ENCODE measurements around the gene FARP1. TPM values are rescaled to one million over a fixed set of nuclear protein-coding genes. Genes with fewer than 3 reads are reported as not detected.

The FARP1 gene
- total and polyA plus RNA-seq, 8 donors: 11.6 to 319 (median 70.3) TPM

DNA sequence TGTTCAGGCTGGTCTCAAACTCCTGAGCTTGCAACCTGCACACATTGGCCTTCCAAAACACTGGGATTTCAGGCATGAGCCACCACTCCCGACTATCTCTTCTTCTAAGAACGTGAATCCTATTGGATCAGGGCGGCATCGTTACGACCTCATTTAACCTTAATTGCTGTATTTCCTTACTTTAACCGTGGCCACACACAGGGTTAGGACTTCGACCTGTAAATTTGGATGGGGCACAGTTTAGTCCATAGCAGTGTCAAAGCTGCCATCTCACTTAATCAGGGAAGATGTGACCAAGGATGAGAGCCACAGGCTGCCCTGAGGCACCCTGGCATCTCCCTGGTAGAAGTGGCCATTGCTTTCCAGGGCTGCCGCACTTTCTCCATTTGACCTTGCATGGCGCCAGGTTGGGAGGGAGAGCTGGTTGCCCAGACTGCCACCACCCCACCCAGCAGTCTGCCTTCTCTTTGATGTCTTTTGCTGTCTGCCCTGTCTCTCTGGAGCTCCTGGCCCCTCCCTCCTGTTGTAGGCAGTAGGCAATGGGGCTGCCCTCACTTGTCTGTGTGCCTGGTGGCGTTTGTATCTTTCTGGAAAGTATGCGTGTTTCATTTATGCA is 175.5 kb downstream of the FARP1 start:
- Histone ChIP-seq H3K9me3 (no peaks in the 10 kb centered on the region), H3K27ac (no peak overlapping the region), H3K4me1 (peaks cover 4 to 26% (median 12%) of the 10 kb centered on the region in 4 donors), H3K4me3 (no peak overlapping the region), H3K36me3 (no peaks in the 10 kb centered on the region), H3K27me3 (no peaks in the 10 kb centered on the region)
- no peak for DNase-seq
- intact Hi-C loops (cut with DNase I; ENCODE audit: low total_unique reads): no loop called here
- no peak for TF ChIP-seq POLR2A (IDR thresholded peaks at IDR 0.05)
- TF ChIP-seq, protein P1, sequence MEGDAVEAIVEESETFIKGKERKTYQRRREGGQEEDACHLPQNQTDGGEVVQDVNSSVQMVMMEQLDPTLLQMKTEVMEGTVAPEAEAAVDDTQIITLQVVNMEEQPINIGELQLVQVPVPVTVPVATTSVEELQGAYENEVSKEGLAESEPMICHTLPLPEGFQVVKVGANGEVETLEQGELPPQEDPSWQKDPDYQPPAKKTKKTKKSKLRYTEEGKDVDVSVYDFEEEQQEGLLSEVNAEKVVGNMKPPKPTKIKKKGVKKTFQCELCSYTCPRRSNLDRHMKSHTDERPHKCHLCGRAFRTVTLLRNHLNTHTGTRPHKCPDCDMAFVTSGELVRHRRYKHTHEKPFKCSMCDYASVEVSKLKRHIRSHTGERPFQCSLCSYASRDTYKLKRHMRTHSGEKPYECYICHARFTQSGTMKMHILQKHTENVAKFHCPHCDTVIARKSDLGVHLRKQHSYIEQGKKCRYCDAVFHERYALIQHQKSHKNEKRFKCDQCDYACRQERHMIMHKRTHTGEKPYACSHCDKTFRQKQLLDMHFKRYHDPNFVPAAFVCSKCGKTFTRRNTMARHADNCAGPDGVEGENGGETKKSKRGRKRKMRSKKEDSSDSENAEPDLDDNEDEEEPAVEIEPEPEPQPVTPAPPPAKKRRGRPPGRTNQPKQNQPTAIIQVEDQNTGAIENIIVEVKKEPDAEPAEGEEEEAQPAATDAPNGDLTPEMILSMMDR (IDR thresholded peaks at IDR 0.05): no peak
- 89 to 95% (median 92%) methylated on average over 11 of the region's 11 CpGs for WGBS, 5 donors

DNA sequence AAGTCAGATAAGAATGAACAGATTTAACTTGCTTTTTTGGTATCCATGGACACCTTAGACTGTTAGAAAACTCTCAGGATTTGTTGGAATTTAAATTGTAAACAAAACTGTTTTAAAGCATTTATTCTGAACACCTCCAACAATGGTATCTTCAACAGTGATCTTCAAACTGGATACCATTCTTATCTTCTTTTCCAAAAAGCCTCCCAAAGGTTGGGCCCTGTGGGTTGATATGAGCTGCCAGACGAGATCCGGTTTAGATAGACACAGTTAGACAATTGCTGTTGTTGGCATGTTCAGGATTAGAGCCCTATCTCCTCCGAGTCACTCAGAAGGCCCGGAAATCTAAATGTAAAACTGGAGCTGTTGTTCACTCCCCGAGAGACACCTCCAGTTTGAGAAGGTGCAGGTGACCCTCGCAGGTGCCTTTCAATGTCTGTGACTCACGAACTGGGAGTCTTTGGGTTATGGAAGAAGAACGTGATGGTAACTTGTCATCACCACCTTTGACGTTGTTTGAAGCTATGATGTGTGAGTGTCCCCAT is 177.7 kb downstream of the FARP1 start:
- H3K9me3 ChIP-seq: no peaks in the 10 kb centered on the region
- no peak overlapping the region for H3K4me3 ChIP-seq
- 82 to 89% (median 84%) methylated on average over 9 of the region's 9 CpGs for WGBS, 5 donors
- intact Hi-C loops (cut with DNase I; ENCODE audit: low total_unique reads): no loop called here
- H3K36me3 ChIP-seq: no peaks in the 10 kb centered on the region
- no peaks in the 10 kb centered on the region for H3K27me3 ChIP-seq
- H3K27ac ChIP-seq: no peak overlapping the region
- no peak for TF ChIP-seq POLR2A (IDR thresholded peaks at IDR 0.05)
- no peak for DNase-seq
- peaks cover 0 to 15% (median under 1%) of the 10 kb centered on the region in 4 donors for H3K4me1 ChIP-seq

DNA sequence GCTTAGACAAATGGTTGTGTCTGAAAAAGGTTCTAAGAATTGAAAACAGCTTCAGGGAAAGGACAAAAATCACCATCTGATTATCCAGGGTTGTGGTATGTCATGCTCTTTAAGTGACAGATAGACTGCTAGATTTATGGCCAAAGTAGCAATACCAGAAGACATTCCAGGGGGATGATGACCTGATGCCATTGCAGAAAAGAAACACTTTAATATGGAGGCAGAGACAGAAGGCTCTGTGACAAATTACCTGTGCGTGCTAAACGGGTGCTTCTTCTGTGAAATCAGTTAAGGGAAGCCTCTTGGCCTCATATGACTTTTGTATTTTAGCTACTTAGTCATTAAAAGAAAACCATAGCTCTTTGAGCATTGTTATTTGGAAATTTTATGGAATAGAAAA is 178.5 kb downstream of the FARP1 start:
- H3K9me3 ChIP-seq: no peaks in the 10 kb centered on the region
- no peak overlapping the region for H3K4me3 ChIP-seq
- H3K4me1 ChIP-seq: peaks cover 0 to 11% (median 0%) of the 10 kb centered on the region in 4 donors
- TF ChIP-seq EP300 (IDR thresholded peaks at IDR 0.05) (no peak), POLR2AphosphoS5 (IDR thresholded peaks at IDR 0.05) (no peak), POLR2A (IDR thresholded peaks at IDR 0.05) (no peak)
- TF ChIP-seq, protein P1 (IDR thresholded peaks at IDR 0.05): no peak
- no peak for DNase-seq
- no peaks in the 10 kb centered on the region for H3K27me3 ChIP-seq
- H3K27ac ChIP-seq: no peak overlapping the region
- WGBS, 5 donors: 93 to 100% (median 95%) methylated on average over 2 of the region's 2 CpGs
- no peaks in the 10 kb centered on the region for H3K36me3 ChIP-seq
- intact Hi-C loops (cut with DNase I; ENCODE audit: low total_unique reads): no loop called here

DNA sequence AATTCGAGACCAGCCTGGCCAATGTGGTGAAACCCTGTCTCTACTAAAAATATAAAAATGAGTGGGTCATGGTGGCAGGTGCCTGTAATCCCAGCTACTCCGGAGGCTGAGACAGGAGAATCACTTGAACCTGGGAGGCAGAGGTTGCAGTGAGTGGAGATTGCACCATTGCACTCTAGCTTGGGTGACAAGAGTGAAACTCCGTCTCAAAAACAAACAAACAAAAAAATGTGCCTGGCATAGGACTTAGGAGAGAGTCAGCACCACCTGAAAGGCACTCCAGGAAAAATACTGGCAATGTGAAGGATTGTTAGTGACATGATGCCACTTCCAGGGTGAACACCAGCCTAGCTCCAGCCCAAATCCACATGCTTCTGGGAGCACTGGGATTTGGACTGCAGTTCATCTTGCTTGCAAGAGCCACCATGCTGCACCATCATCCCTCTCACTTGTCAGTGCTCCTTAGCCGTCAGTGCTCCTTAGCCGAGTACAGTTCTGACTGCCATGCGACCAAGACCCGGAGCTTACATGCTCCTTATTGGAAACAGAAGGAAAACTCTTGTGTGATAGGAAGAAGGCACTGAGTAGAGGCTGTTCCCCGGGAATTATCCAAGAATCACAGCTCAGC is 179.3 kb downstream of the FARP1 start:
- 78 to 89% (median 79%) methylated on average over 8 of the region's 8 CpGs for WGBS, 5 donors
- H3K4me1 ChIP-seq: peaks cover 0 to 12% (median 2%) of the 10 kb centered on the region in 4 donors
- H3K27ac ChIP-seq: no peak overlapping the region
- H3K4me3 ChIP-seq: no peak overlapping the region
- no peaks in the 10 kb centered on the region for H3K9me3 ChIP-seq
- no peaks in the 10 kb centered on the region for H3K27me3 ChIP-seq
- no peak for TF ChIP-seq POLR2A (IDR thresholded peaks at IDR 0.05)
- no peak for TF ChIP-seq EP300 (IDR thresholded peaks at IDR 0.05)
- TF ChIP-seq, protein P1 (IDR thresholded peaks at IDR 0.05): no peak
- no peak for TF ChIP-seq POLR2AphosphoS5 (IDR thresholded peaks at IDR 0.05)
- DNase-seq: no peak
- H3K36me3 ChIP-seq: no peaks in the 10 kb centered on the region
- intact Hi-C loops (cut with DNase I; ENCODE audit: low total_unique reads): no loop called here

DNA sequence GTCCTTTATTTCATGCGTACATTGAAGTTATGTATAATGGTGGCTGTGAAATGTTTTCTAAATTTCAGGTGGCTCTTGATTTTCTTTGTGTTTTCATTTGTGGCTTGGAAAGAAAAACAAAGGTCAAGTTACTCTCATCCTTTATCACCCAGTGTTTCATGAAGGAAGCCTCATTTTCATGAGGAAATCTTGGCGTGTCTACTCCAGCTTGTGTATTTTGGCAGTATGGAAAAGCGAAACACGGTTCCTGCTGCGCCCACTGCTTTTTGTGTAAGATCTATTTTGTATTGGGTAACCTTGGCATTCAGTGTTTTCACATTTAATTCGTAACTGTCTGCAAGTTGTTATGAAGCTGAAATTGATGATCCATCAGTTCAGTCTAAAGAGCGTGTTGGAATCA is 181.2 kb downstream of the FARP1 start:
- 63 to 83% (median 74%) methylated on average over 7 of the region's 7 CpGs for WGBS, 5 donors
- TF ChIP-seq POLR2AphosphoS5 (IDR thresholded peaks at IDR 0.05): no peak
- TF ChIP-seq, protein P1 (IDR thresholded peaks at IDR 0.05): no peak
- TF ChIP-seq POLR2A (IDR thresholded peaks at IDR 0.05): no peak
- Histone ChIP-seq H3K36me3 (no peaks in the 10 kb centered on the region), H3K4me1 (peaks cover 0 to 22% (median 7%) of the 10 kb centered on the region in 4 donors), H3K4me3 (no peak overlapping the region), H3K27ac (no peak overlapping the region), H3K27me3 (no peaks in the 10 kb centered on the region), H3K9me3 (no peaks in the 10 kb centered on the region)
- intact Hi-C loops (cut with DNase I; ENCODE audit: low total_unique reads): no loop called here
- no peak for DNase-seq
